HG02588 (cell line): ENCODE measurements around the gene MCRIP2.

Experiments used
- ATAC-seq: cut with Tn5 transposase; IDR thresholded peaks from one replicate; pipeline ENCODE4 v1.9.1; 2021; ENCODE audit warnings: mild to moderate bottlenecking, moderate library complexity; ENCODE audit not compliant: unreplicated experiment

The MCRIP2 gene

DNA sequence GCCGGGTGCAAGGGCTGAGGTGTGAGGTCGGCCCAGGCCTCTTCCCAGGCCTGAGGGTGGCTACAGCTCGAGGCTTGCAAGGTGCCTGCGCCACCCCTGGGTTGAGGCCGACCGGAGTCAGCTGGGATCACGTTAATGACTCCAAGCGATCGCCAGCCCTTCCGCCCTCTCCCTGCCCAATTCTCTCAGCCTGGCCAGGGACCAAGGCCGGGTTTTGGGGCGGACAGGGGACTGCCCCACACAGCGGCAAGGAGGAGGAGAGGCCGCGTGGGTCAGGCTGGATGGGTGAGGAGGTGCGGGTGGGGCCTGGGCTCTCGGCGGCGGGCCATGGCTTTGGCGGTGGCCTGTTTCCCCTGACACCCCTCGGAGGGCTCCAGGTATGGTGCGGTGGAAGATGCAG, 51.7 kb downstream of the MCRIP2 start:
- ATAC-seq: no peak

DNA sequence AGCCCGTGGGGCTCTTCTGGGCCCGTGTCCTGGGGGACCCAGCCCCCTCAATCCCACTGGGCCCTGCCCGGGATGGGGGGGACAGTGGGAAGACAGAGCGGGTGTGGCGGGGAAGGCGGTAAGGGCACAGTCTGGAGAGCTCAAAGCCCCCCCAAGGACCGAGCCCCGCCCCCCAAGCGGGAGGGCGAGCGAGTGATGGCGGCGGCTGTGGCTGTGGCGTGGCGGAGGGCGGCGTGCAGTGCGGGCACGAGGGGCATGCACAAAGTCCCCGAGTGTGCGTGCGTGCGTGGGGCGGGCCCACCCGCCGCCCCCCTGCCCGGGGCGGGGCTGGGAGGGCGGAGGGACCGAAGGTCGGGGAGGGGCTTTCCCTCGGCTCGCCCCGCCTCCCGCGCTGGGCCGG, 52.1 kb downstream of the MCRIP2 start:
- ATAC-seq: no peak

DNA sequence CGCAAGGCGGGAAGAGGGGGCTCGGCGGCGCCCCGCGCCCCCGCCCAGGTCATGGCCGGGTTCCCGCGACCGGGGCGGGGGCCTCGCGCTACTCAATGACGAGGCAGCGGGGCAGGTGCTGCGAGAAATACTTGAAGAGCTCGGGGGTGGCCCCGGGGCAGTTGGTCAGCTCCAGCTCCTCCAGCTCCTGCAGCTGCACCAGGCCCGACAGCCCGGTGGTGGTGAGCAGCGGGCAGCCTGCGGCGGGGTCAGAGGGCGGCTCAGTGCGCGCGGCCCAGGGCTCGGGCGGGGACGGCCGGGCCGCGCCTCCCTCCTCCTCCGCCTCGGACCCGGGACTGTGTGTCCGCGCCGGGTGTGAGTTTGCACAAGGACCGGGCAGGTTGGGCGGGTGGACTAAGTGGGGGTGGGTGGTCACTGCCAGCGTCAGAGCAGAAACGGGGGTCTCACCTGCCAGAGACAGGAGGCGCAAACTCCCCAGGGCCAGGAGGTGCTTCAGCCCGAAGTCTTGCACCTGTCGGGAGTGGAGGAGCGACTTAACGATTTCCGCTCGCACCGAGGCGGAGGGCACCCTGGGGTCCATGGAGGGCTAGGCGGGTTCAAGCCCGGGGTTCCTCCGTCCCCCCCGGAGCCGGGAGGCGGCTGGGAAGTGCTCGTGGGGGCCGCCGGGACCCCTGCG, 52.7 kb downstream of the MCRIP2 start:
- ATAC-seq: no peak

DNA sequence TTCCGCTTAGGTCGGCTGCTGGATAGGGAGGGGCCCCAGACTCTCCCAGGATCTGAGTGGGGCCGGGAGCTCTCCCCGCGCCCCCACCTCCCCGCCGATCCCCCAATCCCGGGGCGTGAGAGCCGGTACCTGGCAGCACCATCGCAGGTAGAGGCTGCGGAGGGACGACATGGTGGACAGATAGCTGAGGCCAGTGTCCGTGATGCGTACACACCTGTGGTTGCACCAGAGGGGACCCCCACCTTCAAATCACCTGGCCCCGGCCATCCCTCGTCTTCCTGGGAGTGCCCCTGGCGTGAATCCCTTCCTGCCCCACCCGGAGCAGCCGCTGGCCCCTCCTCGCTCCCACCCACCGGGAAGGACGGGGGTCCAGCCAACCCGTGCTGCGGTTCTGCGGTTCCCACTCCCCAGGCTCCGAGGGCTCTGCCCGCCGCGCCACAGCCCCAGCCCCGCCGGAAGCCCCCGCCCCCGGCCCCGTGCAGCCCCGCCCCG, 53.3 kb downstream of the MCRIP2 start:
- ATAC-seq: no peak

DNA sequence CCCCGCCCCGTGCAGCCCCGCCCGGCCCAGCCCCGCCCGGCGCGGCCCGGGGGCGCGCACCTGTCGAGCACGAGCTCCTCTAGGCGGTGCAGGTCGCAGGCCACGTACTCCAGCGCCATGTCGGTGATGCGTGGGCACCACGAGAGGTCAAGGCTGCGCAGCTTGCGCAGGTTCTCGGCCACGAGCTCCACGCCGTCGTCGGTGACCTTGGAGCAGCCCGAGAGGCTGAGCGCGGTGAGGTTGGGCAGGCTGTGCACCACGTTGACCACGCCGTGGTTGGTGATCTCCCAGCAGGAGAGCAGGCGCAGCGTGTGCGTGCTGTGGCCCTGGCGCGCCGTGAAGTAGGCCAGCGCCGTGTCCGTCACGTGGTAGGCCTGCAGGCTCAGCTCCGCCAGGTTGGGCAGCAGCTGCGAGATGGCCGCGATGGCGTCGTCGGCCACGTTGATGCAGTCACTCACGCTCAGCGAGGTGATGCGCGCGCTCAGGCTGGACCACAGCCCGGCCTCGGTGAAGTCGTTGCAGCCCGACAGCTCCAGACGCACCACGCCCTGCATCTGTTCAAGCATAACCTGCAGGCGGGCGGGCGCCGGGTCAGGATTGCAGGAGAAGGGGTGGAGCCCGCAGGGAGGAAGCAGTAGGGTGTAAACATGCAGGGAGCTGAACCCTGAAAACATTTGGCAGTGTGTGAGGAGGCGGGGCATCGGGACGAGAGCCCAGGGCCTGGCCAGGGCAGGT, 53.9 kb downstream of the MCRIP2 start:
- ATAC-seq: no peak
